GM12892 (cell line): ENCODE measurements around the gene SRD5A1.

ENCODE experiments used
- DNase-seq: peaks from one replicate; pipeline ENCODE4 v3.0.0; 2011; ENCODE audit not compliant: insufficient read length
- FAIRE-seq: peaks from 2 replicates; lab custom pipeline; 2011; peaks lifted over from hg19 to GRCh38; lab: Jason Lieb, UNC
- POLR2A ChIP-seq: IDR thresholded peaks from 2 replicates; pipeline ENCODE4 v1.6.1; 2011; ENCODE audit warnings: low read depth, low read length, control low read depth
- POLR2AphosphoS5 ChIP-seq: IDR thresholded peaks from 2 replicates; pipeline ENCODE4 v1.6.1; 2011; ENCODE audit warnings: low read depth, low read length, control low read depth
- TAF1 ChIP-seq: IDR thresholded peaks from 2 replicates; pipeline ENCODE4 v1.6.1; 2011; ENCODE audit warnings: low read depth, mild to moderate bottlenecking, control low read depth, low read length, borderline replicate concordance

SRD5A1 gene

DNA sequence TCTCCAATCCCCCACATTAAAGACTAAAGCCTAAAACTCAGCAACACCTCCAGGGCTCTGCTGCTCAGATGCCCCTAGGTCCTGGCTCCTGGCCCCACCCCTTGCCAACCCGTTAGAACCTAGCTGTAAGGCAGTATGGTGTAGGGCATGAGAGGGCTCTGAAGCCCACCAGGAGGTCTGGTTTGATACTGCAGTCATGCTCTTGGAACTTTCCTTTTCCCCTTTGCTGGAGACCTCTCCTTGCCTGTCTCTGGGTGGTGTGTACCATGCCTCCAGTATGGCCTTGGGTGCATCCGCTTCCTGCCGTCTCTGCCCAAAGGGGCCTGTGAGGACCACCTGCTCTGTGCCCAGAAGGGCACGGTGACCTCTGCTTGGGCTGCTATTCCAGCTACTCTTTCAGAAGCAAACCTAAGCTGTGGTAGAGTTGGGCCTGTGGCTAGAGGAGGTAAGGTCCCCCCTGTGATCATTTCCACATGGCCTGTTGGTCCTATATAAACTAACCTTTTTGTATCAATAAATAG is 83.4 kb downstream of the SRD5A1 start:
- DNase-seq, result no peak
- no peak for FAIRE-seq
- TF ChIP-seq TAF1, result no peak
- TF ChIP-seq POLR2AphosphoS5, result no peak
- TF ChIP-seq POLR2A, result no peak; the same call in 1 of the 2 replicates

DNA sequence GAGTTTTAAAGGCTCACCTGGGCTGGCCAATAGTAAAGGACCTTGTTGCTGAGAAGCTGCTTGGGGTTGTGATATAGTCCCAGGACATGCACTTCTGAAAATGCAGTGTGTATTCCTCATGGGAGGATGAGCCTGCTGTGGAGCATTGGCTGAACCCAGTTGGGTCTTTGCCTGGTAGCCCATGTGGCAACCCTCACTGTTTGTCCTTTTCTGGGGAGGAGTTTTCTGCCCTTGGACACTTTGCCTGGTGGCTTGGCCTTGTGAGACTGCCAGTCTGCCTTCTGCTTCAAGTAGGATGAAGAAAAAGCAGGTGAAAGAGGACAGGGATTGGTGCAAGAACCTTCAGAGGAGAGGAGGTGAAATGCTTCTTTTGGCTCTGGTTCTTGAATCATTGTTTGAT is 84.0 kb downstream of the SRD5A1 start:
- DNase-seq (no peak), FAIRE-seq (no peak)
- TF ChIP-seq POLR2A, result no peak

DNA sequence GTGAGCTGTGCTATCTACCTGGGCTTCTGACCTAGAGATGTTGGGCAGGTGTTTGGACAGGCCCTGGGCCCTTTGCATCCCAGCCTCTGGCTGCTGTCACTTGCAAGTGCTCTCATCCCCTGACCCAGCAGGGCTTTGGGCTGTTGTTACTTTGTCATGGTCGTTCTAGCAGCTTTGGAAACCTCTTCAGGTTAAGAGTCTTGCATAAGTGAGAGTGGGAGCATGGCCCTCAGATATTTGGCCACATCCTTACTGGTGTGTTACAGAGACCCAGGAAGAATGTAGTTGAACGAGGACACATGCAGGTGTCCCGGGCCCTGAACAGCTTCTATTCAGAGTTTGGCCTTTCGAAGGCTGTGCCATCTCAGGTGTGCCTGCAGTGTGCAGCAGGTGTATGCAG is 84.4 kb downstream of the SRD5A1 start:
- no peak for FAIRE-seq
- no peak for DNase-seq
- no peak for TF ChIP-seq POLR2AphosphoS5

DNA sequence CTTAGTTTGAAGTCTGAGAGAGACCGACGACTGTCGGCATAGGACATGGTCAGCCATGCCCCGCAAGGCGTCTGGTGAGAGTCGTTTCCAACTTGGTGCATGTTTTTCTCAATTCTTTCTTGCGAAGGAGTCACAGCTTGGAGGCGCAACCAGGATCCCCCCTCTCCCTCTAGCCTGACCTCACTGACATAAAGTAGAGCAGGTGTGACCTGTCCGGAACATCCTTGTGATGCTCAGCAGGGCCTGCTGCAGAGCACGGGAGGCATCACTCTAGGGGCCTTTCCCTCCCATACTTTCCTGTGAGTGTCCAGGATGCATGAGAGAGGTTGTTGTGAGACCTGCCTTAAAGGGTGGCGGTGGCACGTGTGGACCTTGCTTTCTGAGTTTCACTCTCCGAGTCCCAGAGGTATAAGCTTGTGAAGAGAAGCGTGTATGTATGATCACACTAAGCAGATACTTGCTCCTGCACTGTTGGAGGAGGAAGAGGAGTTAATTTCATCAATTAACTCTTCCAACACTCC is 85.0 kb downstream of the SRD5A1 start:
- DNase-seq, result no peak
- TF ChIP-seq TAF1 (no peak), POLR2A (no peak), POLR2AphosphoS5 (no peak)
- no peak for FAIRE-seq

DNA sequence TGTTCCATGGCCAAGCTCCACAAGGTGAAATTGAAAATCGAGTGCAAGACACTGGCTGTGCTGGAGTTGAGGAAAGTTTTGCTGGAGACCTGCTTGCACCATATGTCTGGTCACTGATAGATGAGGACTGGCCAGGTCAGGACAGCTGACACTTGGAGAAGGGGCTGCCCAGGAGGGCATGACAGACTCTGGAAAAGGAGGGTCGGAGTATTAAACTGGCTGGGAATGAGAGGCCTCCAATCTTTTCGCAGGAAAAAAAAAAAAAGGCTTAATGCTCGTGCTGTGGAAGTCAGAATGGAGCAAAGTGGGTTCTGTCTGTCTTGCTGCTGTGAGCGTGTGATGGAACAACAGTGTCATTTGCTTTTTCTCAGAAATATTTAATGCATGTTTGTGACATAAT is 85.5 kb downstream of the SRD5A1 start:
- FAIRE-seq (no peak), DNase-seq (no peak)
- no peak for TF ChIP-seq POLR2A
- TF ChIP-seq TAF1, result no peak
- TF ChIP-seq POLR2AphosphoS5, result no peak

DNA sequence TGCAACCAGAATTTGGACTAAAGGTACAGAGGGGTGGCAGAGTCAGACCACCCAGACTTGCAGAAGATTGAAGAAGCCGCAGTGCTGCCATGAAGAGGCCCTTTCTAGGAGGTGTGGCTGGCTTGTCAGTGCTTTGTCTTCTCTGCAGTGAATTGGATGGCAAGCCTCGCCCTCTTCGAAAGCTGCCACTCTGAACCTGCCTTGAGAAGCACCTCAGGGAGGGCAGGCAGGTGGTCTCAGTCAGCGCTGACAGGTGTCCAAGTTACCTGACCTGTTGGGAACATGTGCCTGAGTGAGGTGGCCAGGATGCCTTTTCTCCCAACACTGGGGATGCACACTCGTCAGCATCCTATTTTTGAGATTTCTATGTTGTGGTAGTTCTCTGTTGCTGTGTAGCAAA is 86.2 kb downstream of the SRD5A1 start:
- no peak for TF ChIP-seq POLR2AphosphoS5
- no peak for TF ChIP-seq TAF1
- TF ChIP-seq POLR2A, result no peak
- DNase-seq (no peak), FAIRE-seq (no peak)

DNA sequence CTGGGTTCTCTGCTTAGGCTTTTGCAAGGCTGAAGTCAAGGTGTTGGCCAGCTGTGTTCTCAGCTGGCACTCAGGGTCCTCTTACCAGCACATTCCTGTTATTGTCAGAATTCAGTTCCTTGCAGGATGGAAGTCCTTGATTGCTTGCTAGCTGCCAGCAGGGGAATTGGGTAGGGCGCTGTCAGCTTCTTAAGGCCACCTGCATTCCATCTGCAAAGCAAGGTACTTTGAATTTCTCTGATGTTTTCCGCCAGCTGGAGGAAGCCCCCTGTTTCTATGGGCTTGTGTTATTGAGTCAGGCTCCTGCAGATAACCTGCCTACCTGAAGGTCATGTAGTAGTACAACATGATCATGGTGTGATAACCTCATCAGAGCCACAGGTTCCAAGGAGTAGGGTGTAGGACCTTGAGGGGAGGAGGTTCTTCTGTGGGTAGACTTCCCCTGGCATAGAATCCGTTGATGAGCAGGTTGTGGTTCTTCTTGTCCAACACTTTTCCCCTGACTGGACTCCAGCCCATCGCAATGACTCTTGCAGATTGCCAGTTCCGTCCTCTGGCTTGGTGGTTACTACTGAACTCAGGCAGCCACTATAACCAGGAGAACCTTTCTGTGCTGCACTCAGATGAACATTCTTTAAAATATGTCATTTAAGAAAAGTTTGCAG is 86.8 kb downstream of the SRD5A1 start:
- DNase-seq (no peak), FAIRE-seq (no peak)

DNA sequence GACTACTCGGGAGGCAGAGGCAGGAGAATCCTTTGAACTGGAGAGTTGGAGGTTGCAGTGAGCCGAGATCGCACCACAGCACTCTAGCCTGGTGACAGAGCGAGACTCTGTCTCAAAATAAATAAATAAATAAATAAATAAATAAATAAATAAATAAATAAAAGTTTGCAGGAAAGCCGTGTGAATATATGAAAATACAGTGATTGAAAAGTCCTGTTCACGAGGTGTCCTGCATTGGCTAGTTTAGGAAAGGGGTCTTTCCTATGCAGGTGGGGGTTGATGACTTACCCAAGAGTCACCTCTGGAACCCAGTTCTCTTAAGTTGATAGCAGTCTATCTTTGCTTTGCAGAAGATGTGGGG is 87.3 kb downstream of the SRD5A1 start:
- TF ChIP-seq TAF1 (no peak), POLR2A (no peak), POLR2AphosphoS5 (no peak)
- FAIRE-seq (no peak), DNase-seq (no peak)

More for the DNA sequence above, 86.8 kb downstream of the SRD5A1 start:
- TF ChIP-seq POLR2AphosphoS5, result no peak
- no peak for TF ChIP-seq POLR2A
- TF ChIP-seq TAF1, result no peak

DNA sequence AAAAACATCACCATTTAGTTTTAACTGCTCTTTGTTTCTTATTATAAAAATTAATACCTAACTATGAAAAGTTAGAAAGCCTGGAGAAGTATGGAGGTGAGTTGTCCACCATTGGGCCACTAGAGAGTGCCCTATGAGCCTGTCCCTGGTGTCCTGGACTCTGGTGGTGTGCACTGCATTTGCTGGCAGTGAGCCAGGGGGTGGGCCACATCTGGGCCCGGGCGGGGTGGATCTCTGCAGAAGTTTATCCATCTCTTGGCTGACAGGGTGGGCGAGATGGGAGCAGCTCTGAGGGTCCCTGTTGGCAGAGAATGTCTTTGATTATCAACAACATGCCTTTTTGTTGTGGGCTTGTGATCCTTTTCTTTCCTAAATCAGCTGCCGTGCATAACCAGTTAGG is 88.2 kb downstream of the SRD5A1 start:
- TF ChIP-seq POLR2AphosphoS5 (no peak), TAF1 (no peak), POLR2A (no peak)
- no peak for FAIRE-seq

DNA sequence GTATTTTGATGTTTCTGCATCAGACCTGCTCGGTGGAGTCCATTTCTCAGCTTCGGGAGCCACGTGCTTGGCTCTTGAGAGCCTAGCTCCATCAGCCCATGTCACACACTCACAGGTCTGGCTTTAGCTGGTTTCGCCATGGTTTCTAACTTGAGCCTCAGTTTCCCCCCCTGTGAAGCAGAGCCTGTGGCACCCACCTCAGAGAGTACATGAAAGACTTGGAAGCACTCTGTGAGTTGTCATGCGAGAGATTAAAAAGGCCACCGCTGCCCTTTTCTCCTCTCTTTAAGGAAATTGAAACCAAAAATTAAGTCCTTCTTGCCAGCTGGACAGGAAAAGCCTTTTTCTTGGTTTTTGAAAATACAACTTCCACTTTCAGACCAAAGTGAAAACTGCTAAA is 88.8 kb downstream of the SRD5A1 start:
- DNase-seq (no peak), FAIRE-seq (no peak)
- TF ChIP-seq TAF1, result no peak
- no peak for TF ChIP-seq POLR2A
- no peak for TF ChIP-seq POLR2AphosphoS5

More for the DNA sequence above, 88.2 kb downstream of the SRD5A1 start:
- no peak for DNase-seq

DNA sequence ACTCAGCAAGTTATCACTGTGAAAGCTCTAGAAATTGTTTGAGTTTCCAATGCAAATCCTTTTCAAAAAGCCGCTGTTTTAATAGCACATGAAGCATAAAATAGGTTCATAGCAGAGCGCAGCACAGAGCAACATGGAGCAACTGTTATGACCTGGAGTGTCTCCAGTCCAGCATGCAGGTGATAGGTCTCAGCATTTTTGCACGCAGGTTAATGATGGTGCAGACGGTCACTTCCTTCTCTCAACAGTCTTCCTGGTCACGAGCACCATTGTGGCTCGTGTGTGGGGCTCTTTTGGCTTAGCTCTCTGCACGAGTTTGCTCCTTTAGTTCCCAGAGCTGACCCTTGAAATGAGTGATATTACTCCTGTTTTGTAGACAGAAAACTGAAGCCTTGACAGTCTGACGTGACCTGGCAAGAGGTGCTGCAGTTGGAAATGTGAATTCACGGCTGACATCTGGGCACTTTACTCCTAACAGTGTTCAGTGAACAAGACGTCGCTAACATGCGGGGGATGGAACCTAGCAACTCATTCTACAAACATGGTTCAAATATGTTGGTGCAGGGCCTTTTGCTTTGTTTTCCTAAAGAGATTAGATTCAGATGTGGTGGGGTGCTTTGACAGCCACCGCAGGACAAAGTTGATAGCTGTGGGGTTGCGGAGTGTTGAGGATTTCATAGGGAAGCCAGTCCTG is 90.0 kb downstream of the SRD5A1 start:
- no peak for FAIRE-seq
- no peak for DNase-seq
- TF ChIP-seq TAF1, result no peak
- TF ChIP-seq POLR2AphosphoS5, result no peak
- TF ChIP-seq POLR2A, result no peak

DNA sequence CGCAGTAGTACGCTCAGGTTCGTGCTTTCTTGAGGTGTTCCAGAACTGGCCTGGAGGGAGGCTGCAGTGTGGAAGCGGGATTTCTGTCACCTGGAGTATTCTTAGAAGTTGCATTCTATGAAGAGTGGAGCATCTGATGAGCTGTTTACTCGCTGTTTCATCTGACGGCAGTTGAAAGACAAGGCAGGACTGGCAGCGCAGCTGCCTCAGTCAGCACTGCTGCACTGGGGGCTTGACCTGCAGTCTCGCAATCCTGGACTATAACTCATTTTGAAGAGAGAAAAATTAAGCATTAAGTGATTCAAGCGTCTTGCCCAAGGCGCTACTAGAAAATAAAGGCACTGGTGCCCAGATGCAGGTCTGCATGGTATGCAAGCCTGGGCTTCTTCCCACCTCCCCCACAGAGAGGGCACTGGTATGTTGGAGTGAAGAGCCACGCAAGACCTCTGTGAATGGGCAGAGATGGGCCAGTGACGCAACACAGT is 90.6 kb downstream of the SRD5A1 start:
- no peak for FAIRE-seq
- TF ChIP-seq TAF1 (no peak), POLR2A (no peak), POLR2AphosphoS5 (no peak)
- no peak for DNase-seq
